Skeletal muscle cell (primary cell): Measurements from ENCODE around the gene KDM7A.
"Not testable (repeated sequence)": the region's sequence is repeated elsewhere in the genome, so short reads cannot be mapped to it uniquely, and the experiment has no call there.

Source experiments
- DNase-seq: peaks from one replicate; pipeline ENCODE4 v3.0.0-alpha.2; 2010; ENCODE audit warnings: low read depth
- H3K4me3 ChIP-seq: 2 replicates; pipeline ENCODE4 v1.5.1; 2011; ENCODE audit warnings: low read depth, mild to moderate bottlenecking, control low read depth, low read length, moderate library complexity

The KDM7A gene

DNA sequence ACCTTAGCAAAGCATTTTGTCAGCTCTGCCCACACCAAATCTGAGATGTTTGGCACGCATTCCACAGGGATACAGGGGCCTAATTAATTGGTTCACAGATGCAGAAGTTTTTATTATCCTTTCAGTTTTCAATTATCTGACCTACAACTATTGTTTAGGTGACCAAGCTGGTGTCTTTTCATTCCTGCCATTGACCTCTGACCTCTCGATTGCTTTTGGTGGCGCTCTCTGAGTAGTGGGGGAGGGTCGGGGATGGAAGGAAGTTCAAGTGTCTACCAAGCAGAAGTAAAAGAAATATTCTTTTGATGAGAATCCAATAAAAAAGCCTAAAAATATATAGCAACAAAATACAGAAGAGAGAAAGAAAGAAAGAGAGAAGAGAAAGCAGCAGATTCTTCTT is 28.8 kb upstream of the KDM7A start:
- DNase-seq: no peak
- no peak overlapping the region for H3K4me3 ChIP-seq

DNA sequence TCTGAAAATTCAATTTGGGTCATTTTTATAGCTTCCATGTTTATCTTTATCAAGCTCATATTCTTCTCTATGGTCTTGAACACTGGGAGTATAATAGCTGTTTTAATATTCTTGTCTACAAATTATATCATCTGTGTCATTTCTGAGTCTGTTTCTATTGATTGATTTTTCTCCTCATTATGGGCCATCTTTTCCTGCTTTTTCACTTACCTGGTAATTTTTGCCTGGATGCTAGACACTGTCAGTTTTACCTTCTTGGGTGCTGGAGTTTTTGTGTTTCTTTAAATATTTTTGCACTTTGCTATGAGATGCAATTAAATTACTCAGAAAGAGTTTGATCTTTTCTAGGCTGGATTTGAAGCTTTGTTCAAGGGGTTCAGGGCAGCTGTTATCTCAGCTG is 26.8 kb upstream of the KDM7A start:
- no peak for DNase-seq
- H3K4me3 ChIP-seq: no peak overlapping the region

- DNase-seq, H3K4me3 ChIP-seq: not testable (repeated sequence)
These were observed 26.2 kb upstream of the KDM7A start for GRCh38 chr7:140202942-140203341.

DNA sequence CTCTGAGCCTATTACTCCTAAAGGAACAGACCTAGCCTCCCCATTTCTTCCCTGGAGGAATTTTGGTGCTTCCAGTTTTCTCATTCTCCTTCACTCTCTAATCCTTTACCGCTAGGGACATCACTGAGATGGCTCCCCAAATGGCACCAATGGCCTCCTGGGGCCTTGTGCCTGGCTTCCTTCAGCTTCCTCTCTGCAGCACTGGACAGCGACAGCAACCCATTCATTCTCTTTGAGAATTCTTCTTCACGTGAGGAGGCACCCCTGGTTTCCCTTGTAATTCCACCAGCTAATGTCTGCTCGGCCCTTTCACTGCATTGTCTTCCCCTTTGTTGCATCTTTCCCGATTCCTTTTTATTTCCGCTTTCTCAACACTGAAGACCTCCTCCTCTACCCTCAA is 24.6 kb upstream of the KDM7A start:
- no peak for DNase-seq
- H3K4me3 ChIP-seq: no peak overlapping the region

- no peak overlapping the region for H3K4me3 ChIP-seq
- no peak for DNase-seq
These were observed 23.5 kb upstream of the KDM7A start for GRCh38 chr7:140200061-140200989.

DNA sequence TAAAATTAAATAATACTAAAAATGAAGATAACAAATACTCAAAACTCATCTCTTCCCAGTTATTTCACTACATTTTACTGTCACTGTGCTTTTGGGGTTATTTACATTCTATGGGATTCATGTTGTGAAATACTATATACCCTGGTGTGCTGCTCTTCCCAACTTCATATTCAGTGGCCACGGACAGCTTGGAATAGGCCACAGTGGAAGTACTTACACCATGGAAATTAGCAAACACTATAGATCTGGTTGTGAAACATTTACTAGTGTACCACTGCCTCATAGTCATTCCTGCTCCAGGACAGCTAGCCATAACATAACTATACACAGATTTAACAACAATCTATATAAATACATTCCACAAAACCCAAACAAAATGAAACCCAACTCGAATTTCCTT is 21.2 kb upstream of the KDM7A start:
- no peak for DNase-seq
- H3K4me3 ChIP-seq: no peak overlapping the region

DNA sequence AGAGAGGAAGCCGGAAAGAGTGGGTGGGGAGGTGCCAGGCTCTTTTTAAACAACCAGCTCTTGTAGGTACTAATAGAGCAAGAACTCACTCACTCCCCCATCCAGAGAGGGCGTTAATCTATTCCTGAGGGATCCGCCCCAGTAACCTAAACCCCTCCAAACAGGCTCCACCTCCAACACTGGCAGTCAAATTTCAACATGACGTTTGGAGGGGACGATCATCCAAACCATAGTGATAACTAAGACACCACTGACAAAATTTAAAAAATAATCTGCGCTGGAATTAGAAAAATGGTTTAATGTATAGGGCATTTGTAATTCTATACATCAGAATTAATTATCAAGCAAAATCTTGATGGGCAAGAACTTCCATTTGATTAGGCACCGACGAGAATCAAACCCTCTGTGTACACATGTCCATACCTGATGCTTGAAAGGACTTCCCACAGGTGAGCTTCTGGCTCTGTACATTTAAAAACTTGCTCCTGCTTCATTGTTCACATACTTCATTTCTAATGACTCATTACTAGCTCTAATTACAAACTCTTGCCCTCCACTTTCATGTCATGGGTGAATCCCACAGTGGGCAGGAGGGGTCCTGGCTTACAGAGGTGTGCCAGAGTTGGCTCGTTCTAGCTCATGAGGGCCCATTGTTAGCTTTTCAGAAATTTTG is 20.6 kb upstream of the KDM7A start:
- no peak overlapping the region for H3K4me3 ChIP-seq
- no peak for DNase-seq

- no peak for DNase-seq
- H3K4me3 ChIP-seq: no peak overlapping the region
These were observed 19.8 kb upstream of the KDM7A start for GRCh38 chr7:140196361-140197217.

GRCh38 chr7:140195859-140196258 is 19.1 kb upstream of the KDM7A start:
- no peak for DNase-seq
- no peak overlapping the region for H3K4me3 ChIP-seq

GRCh38 chr7:140192620-140193019 is 15.8 kb upstream of the KDM7A start:
- H3K4me3 ChIP-seq: no peak overlapping the region
- DNase-seq: no peak

DNA sequence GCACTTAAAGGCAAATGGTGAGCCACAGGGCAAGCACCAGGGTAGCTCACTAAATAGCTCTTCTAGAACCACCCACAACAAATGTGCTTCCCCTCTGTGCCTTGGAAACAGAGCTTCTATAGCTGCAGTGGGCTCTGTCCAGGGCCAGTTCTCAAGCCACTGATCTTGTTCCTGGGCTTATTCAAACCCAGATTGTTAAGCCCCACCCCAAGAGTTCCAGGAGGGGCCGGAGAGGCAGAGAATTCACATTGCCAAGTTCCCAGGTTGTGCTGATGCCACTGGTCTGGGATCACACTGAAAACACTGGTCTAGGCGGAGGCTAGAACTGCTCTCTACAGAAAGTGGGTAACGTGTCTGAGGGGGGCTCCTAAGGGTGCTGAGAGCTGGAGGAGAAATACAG is 15.4 kb upstream of the KDM7A start:
- DNase-seq: no peak
- no peak overlapping the region for H3K4me3 ChIP-seq

DNA sequence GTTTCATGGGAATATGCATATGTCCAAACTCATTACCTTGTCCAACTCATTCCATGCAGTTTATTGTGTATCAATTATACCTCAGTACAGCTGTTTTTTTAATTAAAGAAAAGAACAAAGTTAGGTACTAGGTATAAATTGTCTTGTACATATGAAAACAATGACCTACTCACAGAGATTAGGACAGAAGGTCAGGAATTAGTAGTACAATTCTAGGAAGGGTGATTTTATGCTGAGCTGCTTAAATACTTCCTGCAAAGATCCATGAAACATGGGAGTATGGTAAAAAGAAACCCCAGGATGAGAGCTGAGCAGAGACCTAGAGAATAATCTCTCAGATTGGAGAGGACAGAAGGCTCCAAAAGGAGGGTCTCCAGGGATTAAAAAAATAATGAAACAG is 13.8 kb upstream of the KDM7A start:
- no peak for DNase-seq

DNA sequence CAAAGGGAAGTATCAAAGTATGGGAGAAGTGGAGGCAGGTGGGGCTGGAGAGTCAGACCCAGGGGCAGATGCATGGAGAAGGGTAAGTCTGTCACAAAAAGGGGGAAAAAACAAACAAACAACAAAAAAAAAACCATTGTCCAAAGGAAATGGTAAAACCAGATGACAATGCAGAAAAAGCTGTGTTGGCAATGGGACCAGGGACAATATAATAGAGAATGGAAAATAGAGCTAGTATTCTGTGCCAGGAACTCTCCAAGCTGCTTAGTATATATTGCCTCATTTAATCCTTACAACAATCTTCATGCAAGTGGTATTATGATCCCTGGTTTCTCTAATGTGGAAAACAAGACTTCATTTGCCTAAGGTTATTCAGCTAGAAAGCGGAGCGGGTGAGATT is 13.1 kb upstream of the KDM7A start:
- no peak for DNase-seq
- H3K4me3 ChIP-seq: no peak overlapping the region

More for the DNA sequence above, 13.8 kb upstream of the KDM7A start:
- H3K4me3 ChIP-seq: no peak overlapping the region

- H3K4me3 ChIP-seq: no peak overlapping the region
- no peak for DNase-seq
These were observed 6.1 kb upstream of the KDM7A start for GRCh38 chr7:140182917-140183316.

DNA sequence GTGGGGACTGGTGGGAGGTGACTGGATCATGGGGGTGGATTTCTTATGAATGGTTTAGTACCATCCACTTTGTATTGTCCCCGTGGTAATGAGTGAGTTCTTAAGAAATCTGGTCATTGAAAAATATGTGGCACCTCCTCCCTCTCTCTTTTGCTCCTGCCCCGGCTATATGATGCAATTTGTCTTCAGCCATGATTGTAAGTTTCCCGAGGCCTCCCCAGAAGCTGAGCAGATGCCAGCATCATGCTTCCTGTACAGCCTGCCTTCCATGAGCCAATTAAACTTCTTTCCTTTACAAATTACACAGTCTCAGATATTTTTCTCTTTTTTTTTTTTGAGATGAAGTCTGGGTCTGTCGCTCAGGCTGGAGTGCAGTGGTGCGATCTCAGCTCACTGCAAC is 2.6 kb upstream of the KDM7A start:
- no peak for DNase-seq

GRCh38 chr7:140176122-140176701 is 571 bp downstream of the KDM7A start:
- peak overlapping the region; percentile 80 for H3K4me3 ChIP-seq
- DNase-seq: no peak

More for the DNA sequence above, 2.6 kb upstream of the KDM7A start:
- H3K4me3 ChIP-seq: no peak overlapping the region

GRCh38 chr7:140175221-140176121 is 1.3 kb downstream of the KDM7A start:
- H3K4me3 ChIP-seq: peak overlapping the region; percentile 80
- DNase-seq: peak; percentile 82

- H3K4me3 ChIP-seq: no peak overlapping the region
- DNase-seq: no peak
These were observed 2.6 kb downstream of the KDM7A start for GRCh38 chr7:140174217-140174616.

DNA sequence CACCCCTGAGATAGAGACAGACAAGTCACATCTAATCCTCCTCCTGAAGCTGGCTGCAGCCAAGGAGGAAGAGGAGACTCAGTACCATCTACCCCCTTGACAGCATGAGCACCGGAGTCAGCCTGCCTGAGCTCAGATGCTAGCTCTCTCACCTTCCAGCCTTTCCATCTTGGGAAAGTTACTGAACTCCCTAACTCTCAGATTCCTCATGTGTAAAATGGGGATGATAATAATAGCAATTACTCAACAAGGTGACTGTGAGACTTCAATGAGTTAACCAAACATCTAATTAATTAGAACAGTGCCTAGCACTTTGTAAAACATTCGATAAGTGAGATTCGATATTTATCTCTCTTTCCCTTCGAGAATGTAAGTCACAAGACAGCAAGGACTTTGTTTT is 6.4 kb downstream of the KDM7A start:
- no peak for DNase-seq
- no peak overlapping the region for H3K4me3 ChIP-seq
